Calu3 (cell line): ENCODE data around the gene ECHDC3. TPM values are rescaled to one million over a fixed set of nuclear protein-coding genes. Genes with fewer than 3 reads are reported as not detected.

Source experiments
- BruUV-seq: library from RNA; stranded (reverse); fragments of 400-500 nt; replicated peaks from 2 replicates; lab custom pipeline; 2021; lab: Mats Ljungman, UMichigan
- CTCF ChIA-PET: fragments of 300-600 bp; sonication (Branson Sonifier 250); formaldehyde crosslinking; loops from one replicate; lab custom pipeline; 2022; ENCODE audit warnings: antibody characterized with exemption; lab: Charles Lee
- DNase-seq: peaks from one replicate; pipeline ENCODE4 v3.0.0; 2022
- H3K27ac Mint-ChIP-seq: one replicate; pipeline ENCODE4 v1.8.0; 2022; ENCODE audit warnings: mixed read lengths; ENCODE audit not compliant: unreplicated experiment
- H3K27me3 Mint-ChIP-seq: one replicate; pipeline ENCODE4 v1.8.0; 2022; ENCODE audit warnings: mixed read lengths; ENCODE audit not compliant: unreplicated experiment
- H3K36me3 Mint-ChIP-seq: one replicate; pipeline ENCODE4 v1.8.0; 2022; ENCODE audit warnings: mild to moderate bottlenecking, moderate library complexity, mixed read lengths; ENCODE audit not compliant: insufficient read depth, unreplicated experiment
- H3K4me1 Mint-ChIP-seq: one replicate; pipeline ENCODE4 v1.8.0; 2022; ENCODE audit warnings: mild to moderate bottlenecking, low read depth, mixed read lengths; ENCODE audit not compliant: unreplicated experiment
- H3K4me3 Mint-ChIP-seq: one replicate; pipeline ENCODE4 v1.8.0; 2022; ENCODE audit warnings: mild to moderate bottlenecking, low read depth, moderate library complexity, mixed read lengths; ENCODE audit not compliant: unreplicated experiment
- H3K9me3 Mint-ChIP-seq: one replicate; pipeline ENCODE4 v1.8.0; 2022; ENCODE audit warnings: low read depth, mixed read lengths; ENCODE audit not compliant: unreplicated experiment
- intact Hi-C: fragments of 100-400 bp; cut with micrococcal nuclease; formaldehyde crosslinking; loops from one replicate; pipeline ENCODE4 v1.10.0; 2022; ENCODE audit not compliant: unreplicated experiment
- total RNA-seq: library from RNA; stranded (reverse); gene quantifications from 2 replicates; pipeline ENCODE4 v1.2.3, GENCODE V29; 2022
- TF ChIP-seq, protein P1 (sequence below): fragments of 200-600 bp; IDR thresholded peaks from one replicate; pipeline ENCODE4 v1.8.0; 2022; ENCODE audit warnings: antibody characterized with exemption; ENCODE audit not compliant: unreplicated experiment

The ECHDC3 gene
- total RNA-seq, 1 experiment from 2014 or later: 24.7 TPM

DNA sequence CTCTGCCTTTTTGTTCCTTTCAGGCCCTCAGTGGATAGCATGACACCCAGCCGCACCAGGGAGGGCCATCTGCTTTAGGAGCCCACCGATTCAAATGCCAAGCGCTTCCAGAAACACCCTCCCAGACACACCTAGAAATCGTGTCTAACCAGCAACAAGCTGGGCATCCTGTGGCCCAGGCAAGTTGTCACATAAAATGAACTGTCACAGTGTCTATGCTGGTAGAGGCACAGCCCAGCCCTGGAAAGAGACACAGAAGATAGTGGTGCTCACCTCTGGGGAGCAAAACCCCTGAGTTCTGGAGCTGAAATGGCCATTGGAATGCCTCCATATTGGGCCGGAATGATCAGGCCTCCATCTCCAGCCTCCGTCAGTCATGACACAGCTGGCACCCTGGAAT lies 38.9 kb downstream of the ECHDC3 start:
- no TSS peak for BruUV-seq

DNA sequence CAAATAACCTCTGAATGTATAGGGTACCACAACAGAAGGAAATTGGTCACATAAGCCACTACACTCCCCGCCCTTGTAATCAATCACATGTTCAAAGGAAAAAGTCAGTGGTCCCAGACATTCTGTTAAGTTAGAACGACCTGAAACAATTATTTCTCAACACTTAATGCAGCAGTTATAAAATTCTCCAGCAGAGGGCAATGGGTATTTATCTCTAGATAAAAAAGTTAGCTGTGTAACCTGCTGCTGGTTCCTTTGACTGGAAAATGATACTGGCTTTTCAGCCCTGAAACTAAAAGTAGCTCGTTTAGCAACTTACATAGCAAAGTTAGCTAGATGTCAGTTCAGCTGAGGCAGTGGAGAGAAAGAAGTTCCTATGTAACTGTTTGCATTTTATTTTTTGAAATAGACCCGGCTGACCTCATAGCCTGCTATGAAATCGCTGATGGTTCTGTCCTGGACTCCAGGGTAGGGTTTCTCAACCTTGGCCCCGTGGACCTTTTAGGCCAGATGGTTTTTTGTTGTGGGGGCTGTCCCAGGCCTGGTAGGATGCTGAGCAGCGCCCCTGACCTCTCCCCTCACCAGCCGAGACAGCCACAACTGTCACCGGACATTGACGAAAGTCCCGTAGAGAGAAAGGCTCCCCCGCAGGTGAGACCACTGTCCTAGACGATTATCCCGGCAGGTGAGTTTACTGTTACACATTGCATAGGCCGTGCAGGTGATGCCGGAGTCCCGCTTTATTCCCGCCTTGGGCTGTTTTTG lies 40.8 kb downstream of the ECHDC3 start:
- TF ChIP-seq, protein P1, sequence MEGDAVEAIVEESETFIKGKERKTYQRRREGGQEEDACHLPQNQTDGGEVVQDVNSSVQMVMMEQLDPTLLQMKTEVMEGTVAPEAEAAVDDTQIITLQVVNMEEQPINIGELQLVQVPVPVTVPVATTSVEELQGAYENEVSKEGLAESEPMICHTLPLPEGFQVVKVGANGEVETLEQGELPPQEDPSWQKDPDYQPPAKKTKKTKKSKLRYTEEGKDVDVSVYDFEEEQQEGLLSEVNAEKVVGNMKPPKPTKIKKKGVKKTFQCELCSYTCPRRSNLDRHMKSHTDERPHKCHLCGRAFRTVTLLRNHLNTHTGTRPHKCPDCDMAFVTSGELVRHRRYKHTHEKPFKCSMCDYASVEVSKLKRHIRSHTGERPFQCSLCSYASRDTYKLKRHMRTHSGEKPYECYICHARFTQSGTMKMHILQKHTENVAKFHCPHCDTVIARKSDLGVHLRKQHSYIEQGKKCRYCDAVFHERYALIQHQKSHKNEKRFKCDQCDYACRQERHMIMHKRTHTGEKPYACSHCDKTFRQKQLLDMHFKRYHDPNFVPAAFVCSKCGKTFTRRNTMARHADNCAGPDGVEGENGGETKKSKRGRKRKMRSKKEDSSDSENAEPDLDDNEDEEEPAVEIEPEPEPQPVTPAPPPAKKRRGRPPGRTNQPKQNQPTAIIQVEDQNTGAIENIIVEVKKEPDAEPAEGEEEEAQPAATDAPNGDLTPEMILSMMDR: peak; percentile 37
- Mint-ChIP-seq H3K27me3 (peaks cover 18% of the 10 kb centered on the region), H3K4me1 (no peaks in the 10 kb centered on the region), H3K4me3 (no peak overlapping the region), H3K27ac (no peak overlapping the region), H3K36me3 (no peaks in the 10 kb centered on the region), H3K9me3 (no peaks in the 10 kb centered on the region)
- DNase-seq: peak; percentile 41
- CTCF ChIA-PET: interaction anchor here (0.6 to 1.5 kb wide), 10 partner anchors 10 to 220 kb away, joined by 3 to 16 read pairs (median 4); no protein-coding TSS in a partner anchor
- no TSS peak for BruUV-seq
- intact Hi-C loops: loop anchor here (2.0 kb wide), 1 partner anchor 204 kb away; no protein-coding TSS in a partner anchor

More for the DNA sequence above, 38.9 kb downstream of the ECHDC3 start:
- TF ChIP-seq, protein P1: no peak
- DNase-seq: no peak
- no peak overlapping the region for H3K4me3 Mint-ChIP-seq
- intact Hi-C loops: no loop called here
- CTCF ChIA-PET: interaction anchor here (0.6 kb wide), 1 partner anchor 201 kb away, joined by 3 read pairs; no protein-coding TSS in a partner anchor
- no peaks in the 10 kb centered on the region for H3K27me3 Mint-ChIP-seq
- H3K9me3 Mint-ChIP-seq: no peaks in the 10 kb centered on the region
- H3K36me3 Mint-ChIP-seq: no peaks in the 10 kb centered on the region
- H3K27ac Mint-ChIP-seq: no peak overlapping the region
- H3K4me1 Mint-ChIP-seq: no peaks in the 10 kb centered on the region

DNA sequence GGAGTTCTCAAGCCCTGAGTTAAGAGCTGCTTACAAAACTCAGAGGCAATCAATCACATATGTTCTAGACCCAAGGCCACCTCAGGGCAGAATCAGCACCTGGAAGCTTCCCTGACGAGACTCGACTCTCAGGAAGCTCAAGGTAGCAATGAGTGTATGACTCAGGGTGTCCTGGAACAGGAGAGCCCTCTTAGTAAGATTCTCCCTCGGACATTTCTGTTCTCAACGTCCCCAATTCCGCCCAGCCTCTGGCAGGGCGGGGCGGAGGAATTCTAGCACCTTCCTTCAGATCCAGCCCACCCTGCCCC lies 41.3 kb downstream of the ECHDC3 start:
- BruUV-seq: no TSS peak

DNA sequence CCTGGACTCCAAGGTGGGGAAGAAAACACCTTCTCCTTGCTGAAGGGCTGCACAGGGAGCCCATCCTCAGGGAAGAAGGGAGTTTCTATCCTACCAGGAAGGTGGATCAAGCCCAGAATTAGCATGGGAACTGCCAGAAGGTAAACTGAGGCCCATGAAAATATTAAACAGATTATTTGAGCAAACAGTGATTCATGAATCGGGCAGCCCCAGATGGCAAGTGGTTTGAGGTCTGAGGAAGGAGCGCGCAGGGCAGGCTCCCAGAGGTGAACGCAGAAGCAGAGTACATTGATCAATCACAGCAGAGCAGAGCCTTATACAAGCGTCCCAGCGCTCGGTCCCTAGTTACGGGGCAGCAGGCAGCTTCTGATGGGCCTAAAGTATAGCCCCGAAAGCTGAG lies 45.2 kb downstream of the ECHDC3 start:
- TF ChIP-seq, protein P1: no peak
- H3K4me1 Mint-ChIP-seq: no peaks in the 10 kb centered on the region
- H3K27me3 Mint-ChIP-seq: peaks cover 55% of the 10 kb centered on the region
- H3K27ac Mint-ChIP-seq: no peak overlapping the region
- no peaks in the 10 kb centered on the region for H3K9me3 Mint-ChIP-seq
- H3K4me3 Mint-ChIP-seq: no peak overlapping the region
- intact Hi-C loops: no loop called here
- H3K36me3 Mint-ChIP-seq: no peaks in the 10 kb centered on the region
- CTCF ChIA-PET: interaction anchor here (0.8 kb wide), 1 partner anchor 341 kb away, joined by 3 read pairs; no protein-coding TSS in a partner anchor
- no peak for DNase-seq
- BruUV-seq: no TSS peak

More for the DNA sequence above, 41.3 kb downstream of the ECHDC3 start:
- CTCF ChIA-PET: interaction anchor here (0.6 to 1.5 kb wide), 7 partner anchors 9 to 203 kb away, joined by 3 to 16 read pairs (median 4); no protein-coding TSS in a partner anchor
- H3K9me3 Mint-ChIP-seq: no peaks in the 10 kb centered on the region
- no peaks in the 10 kb centered on the region for H3K36me3 Mint-ChIP-seq
- intact Hi-C loops: loop anchor here (2.0 kb wide), 1 partner anchor 203 kb away; no protein-coding TSS in a partner anchor
- no peak overlapping the region for H3K27ac Mint-ChIP-seq
- no peak overlapping the region for H3K4me3 Mint-ChIP-seq
- peaks cover 23% of the 10 kb centered on the region for H3K27me3 Mint-ChIP-seq
- no peaks in the 10 kb centered on the region for H3K4me1 Mint-ChIP-seq
- TF ChIP-seq, protein P1: no peak
- no peak for DNase-seq
